HG03558 (cell line): ENCODE data around the gene TPMT.
"Not testable (repeated sequence)": the region's sequence is repeated elsewhere in the genome, so short reads cannot be mapped to it uniquely, and the experiment has no call there.

Experiments
- ATAC-seq: cut with Tn5 transposase; IDR thresholded peaks from one replicate; pipeline ENCODE4 v1.9.1; 2021; ENCODE audit warnings: moderate number of reproducible peaks; ENCODE audit not compliant: unreplicated experiment; ENCODE audit errors: extremely low read depth

TPMT gene

DNA sequence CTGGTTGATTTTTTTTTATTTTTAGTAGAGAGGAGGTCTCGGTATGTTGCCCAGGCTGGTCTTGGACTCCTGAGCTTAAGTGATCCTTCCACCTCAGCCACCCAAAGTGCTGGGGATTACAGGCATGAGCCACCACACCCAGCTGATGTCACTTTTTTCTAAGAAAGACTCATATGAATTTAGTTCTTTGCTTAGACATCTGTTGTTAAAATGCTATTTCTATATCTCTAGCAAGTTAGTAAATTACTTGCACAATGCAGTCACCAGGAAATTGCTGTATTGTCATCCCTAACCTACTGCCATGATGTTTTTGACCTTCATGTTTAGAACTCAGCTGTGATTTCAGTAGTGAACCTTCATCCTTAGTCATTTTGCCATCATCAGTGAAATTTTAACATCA lies 6.0 kb upstream of the TPMT start:
- no peak for ATAC-seq

DNA sequence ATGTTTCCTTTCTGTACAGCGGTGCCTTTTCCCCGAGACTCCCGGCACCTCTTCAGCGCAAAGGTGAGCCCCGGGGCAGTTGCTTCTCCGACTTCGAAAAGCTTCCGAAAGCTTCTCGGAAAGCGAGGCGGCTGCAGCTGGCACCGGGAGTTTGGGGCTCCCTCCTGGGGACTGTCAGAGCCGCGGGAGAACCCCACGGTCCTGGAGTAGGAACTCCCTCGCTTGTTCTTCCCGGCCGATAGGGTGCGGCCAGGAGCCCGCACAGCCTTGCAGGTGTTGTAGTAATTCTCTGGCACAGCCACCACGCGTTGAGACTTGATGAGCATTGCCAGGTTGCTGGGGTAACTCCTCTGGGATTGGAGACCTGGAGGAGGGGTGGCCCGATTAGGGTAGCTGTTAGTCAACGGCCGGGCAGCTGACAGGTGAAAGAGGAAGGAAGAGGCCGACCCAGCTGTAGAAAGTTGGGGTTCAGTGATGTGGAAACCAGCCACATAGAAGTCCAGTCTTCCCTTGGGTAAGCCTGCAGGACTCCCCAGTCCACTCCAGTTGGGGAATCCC lies 1.1 kb upstream of the TPMT start:
- ATAC-seq, result peak; percentile 15

DNA sequence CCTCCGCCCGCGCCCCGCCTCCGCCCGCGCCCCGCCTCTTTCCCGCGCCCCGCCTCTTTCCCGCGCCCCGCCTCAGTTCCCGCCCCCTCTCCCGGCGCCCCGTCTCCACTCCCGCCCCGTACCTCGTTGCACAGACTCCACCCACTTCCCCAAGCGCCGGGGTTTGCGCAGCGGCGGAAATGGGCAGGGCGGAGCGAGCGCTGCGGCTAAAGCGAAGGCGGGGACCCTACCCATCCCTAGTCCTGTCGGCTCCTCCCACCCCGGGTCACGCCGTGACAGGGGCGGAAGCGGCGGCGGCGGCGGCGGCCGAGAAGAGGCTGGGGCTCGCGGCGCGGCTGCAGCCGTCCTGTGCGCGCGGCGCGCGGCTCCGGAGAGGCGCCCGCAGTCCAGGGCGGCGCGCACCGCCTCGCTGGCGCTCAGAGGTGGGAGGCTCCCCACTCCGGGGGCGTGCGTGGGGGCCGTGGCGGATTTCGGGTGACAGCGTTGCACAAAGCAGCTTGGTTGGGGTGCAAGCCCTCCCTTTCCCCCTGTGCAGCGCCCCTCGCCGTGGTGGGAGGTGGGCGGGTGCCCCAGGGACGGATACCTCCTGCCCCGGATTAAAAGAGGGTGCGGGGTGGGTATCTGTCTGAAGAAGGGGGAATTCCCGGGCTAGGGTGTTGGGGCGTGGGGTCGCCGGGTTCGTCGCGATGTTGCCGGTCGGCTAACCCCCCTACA lies 430 bp upstream of the TPMT start, which contains the start of gene KDM1B:
Gene KDM1B (plus strand): TSS at position 273 of the 714 bp plus-strand sequence. CDS start 4,474 bp downstream, outside the sequence.
- ATAC-seq, result peak; percentile 74

DNA sequence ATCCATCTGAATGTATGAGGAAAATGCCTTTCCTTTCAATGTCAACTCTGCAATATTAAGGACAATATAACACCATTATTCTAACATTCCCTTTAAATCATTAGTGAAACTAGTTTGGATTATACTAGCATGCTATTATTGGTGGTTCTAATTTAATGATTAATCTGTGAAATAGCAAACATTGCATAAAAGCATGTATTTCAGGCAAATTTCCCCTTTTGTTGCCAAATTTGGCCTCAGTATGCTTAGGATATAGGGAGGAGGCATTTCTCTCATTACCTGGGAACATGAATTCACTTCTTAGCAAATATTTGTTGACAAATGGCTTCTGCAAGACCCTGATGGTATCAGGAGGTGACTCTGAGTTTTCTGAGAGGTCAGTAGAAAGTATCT lies 1.6 kb downstream of the TPMT start:
- ATAC-seq, result no peak

DNA sequence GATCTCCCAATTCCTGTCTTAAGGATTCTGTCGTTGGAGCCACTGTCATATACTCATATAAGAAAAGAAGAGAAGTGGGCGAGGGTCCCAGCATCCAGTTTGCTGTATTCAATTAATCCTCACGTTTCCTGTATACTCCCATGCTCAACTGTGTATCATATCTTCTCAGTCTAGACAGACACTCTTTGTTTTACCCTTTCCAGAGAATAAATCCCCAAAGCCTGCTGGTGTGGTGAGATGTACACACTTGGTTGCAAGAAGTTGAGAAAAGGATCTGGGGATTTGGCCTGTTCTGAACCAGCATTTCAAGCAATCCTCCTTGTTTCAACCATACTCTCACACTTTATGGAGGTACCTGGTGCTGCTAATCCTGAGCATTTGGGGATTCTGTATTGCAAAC lies 3.1 kb downstream of the TPMT start:
- ATAC-seq, result no peak

DNA sequence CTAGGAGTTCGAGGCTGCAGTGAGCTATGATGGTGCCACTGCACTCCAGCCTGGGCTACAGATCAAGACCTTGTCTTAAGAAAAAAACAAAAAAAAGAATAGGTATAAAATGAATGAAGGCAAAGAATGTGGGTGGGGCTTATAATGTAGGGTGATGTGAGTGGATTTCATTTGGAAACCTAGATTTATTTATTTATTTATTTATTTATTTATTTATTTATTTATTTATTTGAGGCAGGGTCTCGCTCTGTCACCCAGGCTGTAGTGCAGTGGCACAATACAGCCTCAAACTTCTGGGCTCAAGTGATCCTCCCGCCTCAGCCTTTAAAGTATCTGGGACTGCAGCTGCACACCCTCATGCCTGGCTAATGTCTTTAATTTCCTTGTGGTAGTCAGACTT lies 3.5 kb downstream of the TPMT start:
- ATAC-seq, result not testable (repeated sequence)

DNA sequence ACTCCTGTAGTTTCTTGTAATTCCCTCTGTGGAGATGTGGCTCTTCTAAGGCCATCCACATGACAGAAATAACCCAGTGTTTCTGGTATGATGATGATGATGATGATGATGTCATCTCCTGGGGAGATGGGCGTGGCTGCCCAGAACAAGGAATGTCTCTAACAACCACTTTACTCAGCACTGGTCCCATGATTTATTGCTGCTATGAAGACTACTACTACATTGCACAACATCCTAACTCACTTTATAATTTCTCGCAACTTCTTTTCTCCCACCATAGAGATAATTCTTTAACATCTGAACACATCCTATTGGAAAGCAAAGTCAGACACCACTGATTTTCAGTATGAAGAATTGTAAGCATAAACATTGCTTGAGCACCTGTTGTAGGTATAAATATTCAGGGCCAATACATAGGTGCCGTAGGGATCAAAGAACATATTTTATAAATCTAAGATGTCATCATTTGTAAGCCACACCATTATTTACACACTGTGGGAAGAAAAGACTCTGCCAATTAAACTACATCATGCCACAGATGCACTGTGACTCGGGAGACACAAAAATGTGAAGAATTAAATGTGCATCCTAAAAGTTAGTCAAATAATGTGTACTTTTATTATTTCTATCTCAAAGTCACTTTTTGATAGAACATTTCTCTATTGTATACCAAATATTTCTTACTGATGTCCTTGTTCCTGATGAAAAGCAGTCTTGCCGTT lies 6.4 kb downstream of the TPMT start:
- no peak for ATAC-seq

DNA sequence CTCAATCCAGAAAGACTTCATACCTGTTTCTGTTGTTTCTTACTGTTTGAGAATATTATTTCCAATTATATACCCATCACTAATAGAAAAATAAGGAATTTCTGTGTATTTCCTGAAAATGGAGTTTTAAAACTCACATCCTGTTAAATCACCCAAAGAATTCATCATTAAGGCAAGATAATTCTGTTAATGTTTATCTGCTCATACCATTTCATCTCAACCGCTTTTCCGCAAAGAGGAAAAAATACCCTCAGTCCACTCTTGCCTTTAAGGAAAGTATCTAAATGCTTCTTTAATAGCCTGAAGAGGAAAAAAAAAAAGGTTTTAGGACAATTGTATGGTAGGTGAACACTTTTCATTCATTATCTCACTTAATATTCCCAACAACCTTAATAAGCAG lies 7.3 kb downstream of the TPMT start:
- no peak for ATAC-seq

DNA sequence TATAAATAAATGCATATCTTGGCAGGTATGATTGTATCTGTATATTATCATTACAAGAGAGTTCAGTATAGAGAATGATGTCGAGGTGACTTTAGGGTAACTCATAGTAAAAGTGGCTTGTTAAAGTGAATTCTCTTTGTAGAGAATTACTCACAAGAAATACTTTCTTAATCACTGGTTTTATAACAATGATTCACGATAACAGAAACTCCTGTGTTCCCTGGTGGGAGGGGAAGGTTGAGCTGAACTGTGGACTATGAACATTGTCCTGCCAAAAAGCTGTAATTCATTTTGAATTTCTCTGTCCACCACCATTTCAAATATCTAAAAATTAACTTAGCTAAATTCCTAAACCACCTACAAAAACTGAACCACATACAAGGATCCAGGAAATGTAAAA lies 7.7 kb downstream of the TPMT start:
- no peak for ATAC-seq

DNA sequence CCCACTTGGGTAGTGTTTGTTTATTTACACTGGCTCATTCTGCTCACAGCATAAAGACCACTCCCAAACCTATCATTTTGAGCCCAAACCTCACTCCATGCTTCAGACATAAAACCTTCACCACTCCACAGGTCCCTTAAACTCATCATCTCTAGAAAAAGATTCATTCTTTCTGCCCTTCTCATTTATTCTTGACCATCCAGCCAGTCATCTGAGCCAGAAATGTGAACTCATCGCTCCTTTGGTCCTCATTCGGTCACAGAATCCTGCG lies 12.4 kb downstream of the TPMT start:
- ATAC-seq, result no peak

DNA sequence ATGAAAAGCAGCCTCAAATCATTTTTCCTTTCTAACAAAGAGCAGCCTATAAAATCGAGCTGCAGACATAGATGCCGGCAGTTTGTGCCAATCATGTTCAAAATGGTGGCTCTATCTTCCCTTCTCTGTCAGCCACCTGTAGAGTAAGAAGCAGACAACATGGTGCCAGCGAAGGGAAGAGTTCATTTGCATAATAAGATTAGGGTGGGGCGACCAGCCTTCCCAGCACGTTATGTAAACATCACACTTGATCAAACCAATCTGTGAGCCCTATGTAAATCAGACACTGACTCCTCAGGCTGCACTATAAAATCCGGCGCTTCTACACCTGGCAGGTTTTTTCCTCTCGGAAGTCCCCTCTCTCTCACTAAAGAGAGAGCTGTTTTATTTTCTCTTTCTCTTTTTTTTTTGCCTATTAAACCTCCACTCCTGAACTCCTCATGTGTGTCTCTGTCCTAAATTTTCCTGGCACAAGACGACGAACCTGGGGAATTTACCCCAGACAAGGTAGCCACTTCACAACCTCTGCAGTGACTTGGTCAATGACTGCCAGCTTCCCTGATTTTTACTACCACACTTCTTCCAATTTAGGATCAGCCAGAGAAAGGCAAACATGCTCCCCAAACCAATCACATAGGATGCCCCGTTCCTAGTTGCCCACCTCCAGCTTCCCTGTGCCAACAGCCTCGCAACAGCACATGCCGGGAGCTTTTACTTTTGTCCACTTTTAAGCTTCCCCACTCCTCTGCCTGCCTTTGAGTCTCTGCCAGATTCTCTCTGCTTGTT lies 12.9 kb downstream of the TPMT start:
- ATAC-seq, result no peak

DNA sequence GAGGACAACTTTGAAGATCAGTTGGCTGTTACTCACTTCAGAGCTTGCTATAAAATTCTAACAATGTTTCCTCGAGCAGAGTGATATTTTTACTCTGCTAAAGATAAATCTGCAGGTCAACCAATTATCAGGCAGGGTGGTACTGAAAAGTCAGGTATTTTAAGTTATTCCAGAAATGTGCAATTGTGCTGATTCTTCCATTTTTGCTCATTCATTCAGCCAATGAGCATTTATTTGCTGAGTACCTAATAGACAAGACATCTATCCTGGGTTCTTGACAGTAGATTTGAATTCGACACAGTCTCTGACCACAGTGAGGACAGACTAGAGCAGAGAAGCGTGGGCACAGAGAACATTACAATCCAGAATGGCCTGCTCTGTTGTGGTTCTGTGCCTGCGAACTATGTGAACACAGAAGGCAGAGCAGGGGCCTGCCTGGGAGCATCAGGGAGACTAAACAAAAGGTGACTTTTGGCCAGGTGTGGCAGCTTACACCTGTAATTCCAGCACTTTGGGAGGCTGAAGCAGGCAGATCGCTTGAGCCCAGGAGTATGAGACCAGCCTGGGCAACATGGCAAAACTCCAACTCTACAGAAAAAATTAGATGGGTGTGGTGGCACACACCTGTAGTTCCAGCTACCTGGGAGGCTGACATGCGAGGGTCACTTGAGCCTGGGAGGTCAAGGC lies 14.8 kb downstream of the TPMT start:
- no peak for ATAC-seq

DNA sequence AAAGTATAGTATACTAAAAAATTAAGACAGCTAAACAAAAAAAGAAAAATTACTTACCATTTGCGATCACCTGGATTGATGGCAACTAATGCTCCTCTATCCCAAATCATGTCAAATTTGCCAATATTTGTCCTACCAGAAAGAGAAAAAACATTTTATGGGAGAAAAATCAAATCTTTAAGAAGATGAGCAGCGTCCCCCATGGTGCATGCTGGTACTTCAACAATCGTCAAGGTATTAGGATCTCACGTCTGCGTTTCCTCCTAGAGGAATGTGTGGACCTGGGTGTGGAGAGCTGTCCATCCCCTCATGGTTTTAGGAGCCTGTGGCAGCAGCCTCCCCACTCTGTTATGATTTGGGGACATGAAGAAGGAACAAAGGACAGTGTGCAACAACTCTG lies 16.0 kb downstream of the TPMT start:
- ATAC-seq, result no peak

DNA sequence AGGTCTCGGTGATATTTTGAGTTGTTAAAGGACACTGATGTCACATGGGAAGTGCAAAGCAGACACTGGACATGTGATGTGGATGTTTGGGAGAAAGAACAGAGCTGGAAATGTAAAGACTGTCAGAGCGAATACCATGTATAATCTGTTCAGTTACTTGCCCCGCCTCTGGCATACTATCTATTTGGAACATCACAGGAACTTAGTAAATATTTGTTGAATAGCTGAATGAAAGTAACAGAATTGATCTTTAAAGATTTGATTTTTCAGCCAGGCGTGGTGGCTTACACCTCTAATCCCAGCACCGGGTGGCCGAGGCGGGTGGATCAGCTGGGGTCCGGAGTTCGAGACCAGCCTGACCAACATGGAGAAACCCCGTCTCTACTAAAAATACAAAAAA lies 18.6 kb downstream of the TPMT start:
- no peak for ATAC-seq

DNA sequence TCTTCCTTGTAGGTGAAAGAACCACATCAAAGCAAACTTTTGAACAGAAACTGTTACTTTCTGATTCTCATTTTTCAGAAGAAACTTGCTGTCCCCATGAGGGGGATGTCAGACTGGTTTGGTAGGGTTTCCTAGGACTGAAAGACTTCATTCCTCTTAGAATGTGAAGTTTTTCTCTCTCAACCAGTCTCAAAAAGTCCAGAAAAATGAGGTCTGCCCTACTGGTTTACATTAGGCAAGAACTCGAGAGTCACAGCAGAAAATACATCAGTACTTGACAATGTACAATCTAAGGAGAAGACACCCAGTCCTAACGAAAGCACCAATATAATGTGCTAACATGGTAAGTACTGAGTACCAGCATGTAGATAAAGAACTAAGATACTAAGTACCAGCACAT lies 19.7 kb downstream of the TPMT start:
- ATAC-seq, result no peak

DNA sequence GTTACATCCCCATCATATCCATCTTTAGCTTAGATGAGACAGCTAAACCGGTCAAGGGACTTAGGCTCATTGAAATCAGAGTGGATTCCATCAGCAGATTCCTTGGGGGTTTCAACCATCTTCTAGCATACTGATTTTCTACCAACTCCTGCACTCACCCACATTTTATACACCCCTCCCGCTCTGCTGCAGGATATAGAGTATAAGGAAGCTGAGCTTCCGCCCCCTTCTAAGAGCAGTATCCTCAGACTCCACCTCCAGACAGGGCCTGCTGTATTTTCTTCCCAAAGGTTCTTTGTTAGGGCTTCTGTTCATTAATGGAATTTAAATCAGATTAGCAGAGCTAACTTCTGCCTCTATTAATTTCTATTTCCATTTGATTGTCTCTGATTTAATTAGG lies 22.5 kb downstream of the TPMT start:
- ATAC-seq, result no peak

DNA sequence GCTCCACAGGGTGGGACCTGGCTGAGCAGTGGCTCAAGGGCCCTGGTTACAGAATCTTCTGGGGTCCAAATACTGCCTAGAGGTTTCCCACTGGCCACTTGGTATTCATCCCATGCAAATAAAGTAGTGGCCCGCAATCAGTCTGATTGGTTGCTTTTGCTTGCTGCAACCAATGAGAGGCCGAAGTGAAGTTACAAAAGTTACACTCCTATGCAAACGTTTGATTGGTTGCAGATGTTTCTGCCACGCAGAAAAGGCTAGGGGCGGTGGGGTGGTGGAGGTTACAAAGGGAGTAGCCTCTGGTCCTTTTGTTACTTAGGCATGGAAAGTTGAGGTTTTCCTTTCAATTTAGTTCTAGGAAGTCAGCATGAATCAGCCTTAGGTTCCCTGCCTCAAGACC lies 28.8 kb downstream of the TPMT start:
- ATAC-seq, result no peak

DNA sequence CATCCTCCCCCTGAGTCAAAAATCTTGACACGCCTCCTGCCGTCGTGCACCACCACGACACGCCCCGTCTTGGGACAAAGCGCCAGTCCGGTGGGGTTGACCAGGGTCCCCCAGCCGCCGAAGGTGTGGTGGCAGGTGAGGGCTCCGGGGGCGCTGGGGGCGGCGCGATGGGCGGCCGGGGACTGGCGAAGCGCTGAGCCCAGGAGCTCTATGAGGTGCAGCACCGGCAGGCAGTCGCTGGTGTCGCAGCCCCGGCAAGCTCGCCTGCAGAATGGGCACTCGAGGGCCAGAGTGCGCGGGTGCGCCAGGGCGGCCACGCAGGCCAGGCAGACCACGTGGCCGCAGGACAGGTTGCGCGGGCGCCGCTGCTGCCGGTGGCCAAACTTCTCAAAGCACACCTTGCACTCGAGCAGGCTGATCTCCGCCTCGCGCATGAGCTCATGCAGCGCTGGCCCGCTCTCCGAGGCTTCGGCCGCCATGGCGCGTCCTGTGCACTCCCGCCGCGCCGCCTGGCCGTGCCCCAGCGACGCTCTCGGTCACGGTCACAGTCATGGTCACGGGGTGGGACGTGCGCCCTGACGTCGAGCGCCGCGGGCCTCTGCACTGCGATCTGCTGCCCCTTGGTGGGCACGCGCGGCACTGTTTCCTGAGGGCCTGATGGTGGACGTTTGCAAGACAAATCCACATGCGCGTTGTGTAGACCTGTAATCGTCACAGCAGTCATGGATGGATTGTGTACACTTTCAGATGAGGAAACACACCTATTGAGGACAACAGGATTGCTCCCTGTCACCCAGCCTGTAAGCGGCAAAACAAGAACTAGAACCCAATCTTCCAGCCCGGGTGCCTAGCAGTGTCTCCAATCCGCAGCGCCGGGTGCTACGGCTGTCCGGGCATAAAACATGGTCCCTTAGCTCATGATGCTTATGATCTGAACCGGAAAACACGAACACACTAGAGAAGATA lies 32.5 kb downstream of the TPMT start, which contains the start of gene NHLRC1:
Gene NHLRC1 (minus strand): TSS at position 550 of the 966 bp plus-strand sequence. CDS start 71 bp downstream, at position 479.
- peak; percentile 96 for ATAC-seq

DNA sequence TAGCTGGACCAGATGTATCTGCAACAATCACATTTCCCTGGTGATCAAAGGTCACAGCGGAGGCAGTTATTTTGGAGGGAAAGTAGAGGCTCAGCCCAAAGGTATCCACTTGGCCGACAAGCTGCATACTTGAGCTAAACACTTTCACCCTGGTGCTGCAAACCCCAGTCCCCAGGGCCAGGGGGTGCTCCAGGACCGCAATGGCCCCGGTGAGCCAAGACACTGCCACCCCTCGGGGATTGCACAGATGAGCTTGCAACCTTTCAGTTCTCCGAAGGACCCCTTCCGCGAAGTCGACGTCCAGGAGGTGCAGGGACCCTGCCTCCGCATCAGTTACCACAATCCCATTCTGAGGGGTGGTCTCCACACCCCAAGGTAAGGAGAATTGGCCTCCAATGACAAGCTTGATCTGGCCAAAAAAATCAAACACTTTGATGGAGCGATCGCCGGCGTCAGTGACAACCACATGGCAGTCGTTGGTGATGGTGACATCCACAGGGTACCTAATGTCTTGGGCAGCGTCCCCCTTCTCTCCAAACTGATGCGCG lies 33.2 kb downstream of the TPMT start:
- no peak for ATAC-seq
